K562 (cell line): ENCODE results near the gene ELF1. TPM values are rescaled to one million over a fixed set of nuclear protein-coding genes. Genes with fewer than 3 reads are reported as not detected.

ENCODE experiments used
- CHD1 ChIP-seq: fragments of 200-600 bp; sonication (generic); IDR thresholded peaks from one replicate; pipeline ENCODE4 v1.6.1; 2012; ENCODE audit warnings: mild to moderate bottlenecking, moderate library complexity, low read length, inconsistent platforms
- CTCF ChIP-seq, 3 experiments: IDR thresholded peaks in 2 of 3; conservative IDR thresholded peaks in 1 of 3; 2 replicates each; pipeline ENCODE4 v1.5.1; 2011 to 2012; ENCODE audit warnings: low read length in 3 of 3, mild to moderate bottlenecking in 3 of 3, control low read depth in 2 of 3, improper control_type of control experiment in 1 of 3, inconsistent platforms in 1 of 3, low read depth in 1 of 3, mixed read lengths in 1 of 3, moderate library complexity in 1 of 3; ENCODE audit not compliant: insufficient read depth in 2 of 3
- GATA2 ChIP-seq: sonication (generic); formaldehyde crosslinking; IDR thresholded peaks from 2 replicates; pipeline ENCODE4 v1.4.0; 2020; ENCODE audit warnings: mild to moderate bottlenecking, missing genetic modification reagents
- NCOA1 ChIP-seq: fragments of 450-650 bp; IDR thresholded peaks from 2 replicates; pipeline ENCODE4 v1.6.1; 2016; ENCODE audit warnings: low read depth
- PCBP1 ChIP-seq: fragments of 200-400 bp; formaldehyde crosslinking; IDR thresholded peaks from 2 replicates; pipeline ENCODE4 v1.6.1; 2018; ENCODE audit warnings: mild to moderate bottlenecking, low read depth, low read length; ENCODE audit not compliant: poor library complexity, severe bottlenecking
- RBM22 ChIP-seq: fragments of 200-400 bp; formaldehyde crosslinking; IDR thresholded peaks from 2 replicates; pipeline ENCODE4 v1.6.1; 2018; ENCODE audit warnings: low read length, low read depth; ENCODE audit not compliant: poor library complexity, severe bottlenecking
- SMAD3 ChIP-seq: fragments of 450-650 bp; formaldehyde crosslinking; conservative IDR thresholded peaks from 2 replicates; pipeline ENCODE4 v1.4.0; 2020; ENCODE audit warnings: mild to moderate bottlenecking
- SRF ChIP-seq, 2 experiments: fragments of 250-450, 450-650 bp in 1 of 2; sonication (Bioruptor Pico) in 1 of 2; sonication (generic) in 1 of 2; formaldehyde crosslinking; IDR thresholded peaks; 2 replicates each; pipeline versions ENCODE4 v1.5.0 to v1.5.1; 2020 to 2022; ENCODE audit warnings: mild to moderate bottlenecking in 1 of 2, missing genetic modification reagents in 1 of 2
- STAT5B ChIP-seq: fragments of 250-450 bp; sonication (Bioruptor Pico); IDR thresholded peaks from 2 replicates; pipeline ENCODE4 v1.8.0; 2021; ENCODE audit warnings: mild to moderate bottlenecking, inconsistent platforms
- TAL1 ChIP-seq: fragments of 450-650 bp; IDR thresholded peaks from 2 replicates; pipeline ENCODE4 v1.6.1; 2016; ENCODE audit warnings: mild to moderate bottlenecking
- TBL1XR1 ChIP-seq, 2 experiments: IDR thresholded peaks; 2 replicates each; pipeline ENCODE4 v1.6.1; 2012; ENCODE audit warnings: improper control_type of control experiment in 2 of 2, low read length in 2 of 2, mild to moderate bottlenecking in 1 of 2
- ZNF184 ChIP-seq: sonication (generic); formaldehyde crosslinking; IDR thresholded peaks from 2 replicates; pipeline ENCODE4 v1.5.0; 2020; ENCODE audit warnings: missing genetic modification reagents
- polyA plus RNA-seq, 8 experiments: library from polyadenylated mRNA; depleted of rRNA in 4 of 8; stranded (reverse) in 5 of 8; unstranded in 3 of 8; fragments of >200 nt; fragmentation: Nextera tagmentation in 2 of 8; fragmentation: Illumina TruSeq in 1 of 8; extraction: Ambion mirVana in 2 of 8; extraction: Trizol in 1 of 8; gene quantifications; 2 replicates each; pipeline versions ENCODE4 v1.2.1 to v1.2.3, GENCODE V29; 2011 to 2014; ENCODE audit warnings: inconsistent platforms in 1 of 8, missing spikeins in 1 of 8
- total RNA-seq, 7 experiments: library from RNA; depleted of rRNA in 6 of 7; stranded (reverse); fragments of >200 nt in 6 of 7; fragmentation: Illumina TruSeq in 2 of 7; extraction: Trizol in 2 of 7; gene quantifications; 2 replicates each; pipeline versions ENCODE4 v1.2.1 to v1.2.3, GENCODE V29; 2011 to 2021; ENCODE audit warnings: low replicate concordance in 1 of 7
- TF ChIP-seq, protein P1 (sequence below): fragments of 200-600 bp; sonication (generic); IDR thresholded peaks from one replicate; pipeline ENCODE4 v1.6.1; 2012; ENCODE audit warnings: mild to moderate bottlenecking, low read depth, low read length, inconsistent platforms
- TF ChIP-seq, protein P2 (sequence below): sonication (generic); IDR thresholded peaks from 2 replicates; pipeline ENCODE4 v1.6.1; 2016

ELF1 gene
- total and polyA plus RNA-seq, 9 of the 15 experiments (the other 6 are each of a cell fraction or from before 2014, with no cell fraction given) = 24.7 to 54.4 (median 33.4) TPM

GRCh38 chr13:41054919-41055619 is 36.0 kb upstream of the ELF1 start (continued):
- TF ChIP-seq, protein P1, sequence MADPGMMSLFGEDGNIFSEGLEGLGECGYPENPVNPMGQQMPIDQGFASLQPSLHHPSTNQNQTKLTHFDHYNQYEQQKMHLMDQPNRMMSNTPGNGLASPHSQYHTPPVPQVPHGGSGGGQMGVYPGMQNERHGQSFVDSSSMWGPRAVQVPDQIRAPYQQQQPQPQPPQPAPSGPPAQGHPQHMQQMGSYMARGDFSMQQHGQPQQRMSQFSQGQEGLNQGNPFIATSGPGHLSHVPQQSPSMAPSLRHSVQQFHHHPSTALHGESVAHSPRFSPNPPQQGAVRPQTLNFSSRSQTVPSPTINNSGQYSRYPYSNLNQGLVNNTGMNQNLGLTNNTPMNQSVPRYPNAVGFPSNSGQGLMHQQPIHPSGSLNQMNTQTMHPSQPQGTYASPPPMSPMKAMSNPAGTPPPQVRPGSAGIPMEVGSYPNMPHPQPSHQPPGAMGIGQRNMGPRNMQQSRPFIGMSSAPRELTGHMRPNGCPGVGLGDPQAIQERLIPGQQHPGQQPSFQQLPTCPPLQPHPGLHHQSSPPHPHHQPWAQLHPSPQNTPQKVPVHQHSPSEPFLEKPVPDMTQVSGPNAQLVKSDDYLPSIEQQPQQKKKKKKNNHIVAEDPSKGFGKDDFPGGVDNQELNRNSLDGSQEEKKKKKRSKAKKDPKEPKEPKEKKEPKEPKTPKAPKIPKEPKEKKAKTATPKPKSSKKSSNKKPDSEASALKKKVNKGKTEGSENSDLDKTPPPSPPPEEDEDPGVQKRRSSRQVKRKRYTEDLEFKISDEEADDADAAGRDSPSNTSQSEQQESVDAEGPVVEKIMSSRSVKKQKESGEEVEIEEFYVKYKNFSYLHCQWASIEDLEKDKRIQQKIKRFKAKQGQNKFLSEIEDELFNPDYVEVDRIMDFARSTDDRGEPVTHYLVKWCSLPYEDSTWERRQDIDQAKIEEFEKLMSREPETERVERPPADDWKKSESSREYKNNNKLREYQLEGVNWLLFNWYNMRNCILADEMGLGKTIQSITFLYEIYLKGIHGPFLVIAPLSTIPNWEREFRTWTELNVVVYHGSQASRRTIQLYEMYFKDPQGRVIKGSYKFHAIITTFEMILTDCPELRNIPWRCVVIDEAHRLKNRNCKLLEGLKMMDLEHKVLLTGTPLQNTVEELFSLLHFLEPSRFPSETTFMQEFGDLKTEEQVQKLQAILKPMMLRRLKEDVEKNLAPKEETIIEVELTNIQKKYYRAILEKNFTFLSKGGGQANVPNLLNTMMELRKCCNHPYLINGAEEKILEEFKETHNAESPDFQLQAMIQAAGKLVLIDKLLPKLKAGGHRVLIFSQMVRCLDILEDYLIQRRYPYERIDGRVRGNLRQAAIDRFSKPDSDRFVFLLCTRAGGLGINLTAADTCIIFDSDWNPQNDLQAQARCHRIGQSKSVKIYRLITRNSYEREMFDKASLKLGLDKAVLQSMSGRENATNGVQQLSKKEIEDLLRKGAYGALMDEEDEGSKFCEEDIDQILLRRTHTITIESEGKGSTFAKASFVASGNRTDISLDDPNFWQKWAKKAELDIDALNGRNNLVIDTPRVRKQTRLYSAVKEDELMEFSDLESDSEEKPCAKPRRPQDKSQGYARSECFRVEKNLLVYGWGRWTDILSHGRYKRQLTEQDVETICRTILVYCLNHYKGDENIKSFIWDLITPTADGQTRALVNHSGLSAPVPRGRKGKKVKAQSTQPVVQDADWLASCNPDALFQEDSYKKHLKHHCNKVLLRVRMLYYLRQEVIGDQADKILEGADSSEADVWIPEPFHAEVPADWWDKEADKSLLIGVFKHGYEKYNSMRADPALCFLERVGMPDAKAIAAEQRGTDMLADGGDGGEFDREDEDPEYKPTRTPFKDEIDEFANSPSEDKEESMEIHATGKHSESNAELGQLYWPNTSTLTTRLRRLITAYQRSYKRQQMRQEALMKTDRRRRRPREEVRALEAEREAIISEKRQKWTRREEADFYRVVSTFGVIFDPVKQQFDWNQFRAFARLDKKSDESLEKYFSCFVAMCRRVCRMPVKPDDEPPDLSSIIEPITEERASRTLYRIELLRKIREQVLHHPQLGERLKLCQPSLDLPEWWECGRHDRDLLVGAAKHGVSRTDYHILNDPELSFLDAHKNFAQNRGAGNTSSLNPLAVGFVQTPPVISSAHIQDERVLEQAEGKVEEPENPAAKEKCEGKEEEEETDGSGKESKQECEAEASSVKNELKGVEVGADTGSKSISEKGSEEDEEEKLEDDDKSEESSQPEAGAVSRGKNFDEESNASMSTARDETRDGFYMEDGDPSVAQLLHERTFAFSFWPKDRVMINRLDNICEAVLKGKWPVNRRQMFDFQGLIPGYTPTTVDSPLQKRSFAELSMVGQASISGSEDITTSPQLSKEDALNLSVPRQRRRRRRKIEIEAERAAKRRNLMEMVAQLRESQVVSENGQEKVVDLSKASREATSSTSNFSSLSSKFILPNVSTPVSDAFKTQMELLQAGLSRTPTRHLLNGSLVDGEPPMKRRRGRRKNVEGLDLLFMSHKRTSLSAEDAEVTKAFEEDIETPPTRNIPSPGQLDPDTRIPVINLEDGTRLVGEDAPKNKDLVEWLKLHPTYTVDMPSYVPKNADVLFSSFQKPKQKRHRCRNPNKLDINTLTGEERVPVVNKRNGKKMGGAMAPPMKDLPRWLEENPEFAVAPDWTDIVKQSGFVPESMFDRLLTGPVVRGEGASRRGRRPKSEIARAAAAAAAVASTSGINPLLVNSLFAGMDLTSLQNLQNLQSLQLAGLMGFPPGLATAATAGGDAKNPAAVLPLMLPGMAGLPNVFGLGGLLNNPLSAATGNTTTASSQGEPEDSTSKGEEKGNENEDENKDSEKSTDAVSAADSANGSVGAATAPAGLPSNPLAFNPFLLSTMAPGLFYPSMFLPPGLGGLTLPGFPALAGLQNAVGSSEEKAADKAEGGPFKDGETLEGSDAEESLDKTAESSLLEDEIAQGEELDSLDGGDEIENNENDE = no peak
- TF ChIP-seq, protein P2, sequence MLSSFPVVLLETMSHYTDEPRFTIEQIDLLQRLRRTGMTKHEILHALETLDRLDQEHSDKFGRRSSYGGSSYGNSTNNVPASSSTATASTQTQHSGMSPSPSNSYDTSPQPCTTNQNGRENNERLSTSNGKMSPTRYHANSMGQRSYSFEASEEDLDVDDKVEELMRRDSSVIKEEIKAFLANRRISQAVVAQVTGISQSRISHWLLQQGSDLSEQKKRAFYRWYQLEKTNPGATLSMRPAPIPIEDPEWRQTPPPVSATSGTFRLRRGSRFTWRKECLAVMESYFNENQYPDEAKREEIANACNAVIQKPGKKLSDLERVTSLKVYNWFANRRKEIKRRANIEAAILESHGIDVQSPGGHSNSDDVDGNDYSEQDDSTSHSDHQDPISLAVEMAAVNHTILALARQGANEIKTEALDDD = peak; percentile 77
- no peak for TF ChIP-seq RBM22
- TF ChIP-seq PCBP1 = no peak
- no peak for TF ChIP-seq TAL1
- no peak for TF ChIP-seq NCOA1
- TF ChIP-seq CHD1 = no peak
- peak; percentile 44 to 54 (median 49); a peak in 5 of 6 replicates for TF ChIP-seq CTCF (IDR thresholded peaks at IDR 0.05 in 2 of 3, conservative IDR thresholded peaks at IDR 0.05 in 1 of 3; ENCODE audit: insufficient read depth in 2 of 3, low read depth in 1 of 3, low read length in 3 of 3)
- no peak for TF ChIP-seq STAT5B (CRISPR knock-in tag)
- no peak for TF ChIP-seq TBL1XR1 (IDR thresholded peaks at IDR 0.05; ENCODE audit: low read length in 2 of 2)
- no peak for TF ChIP-seq GATA2
- no peak for TF ChIP-seq ZNF184
- no peak for TF ChIP-seq SRF (CRISPR knock-in tag; IDR thresholded peaks at IDR 0.05)
- TF ChIP-seq SMAD3 (CRISPR knock-in tag) = no peak
